CD4-positive, alpha-beta T cell (primary cell): ENCODE data around the gene KCNH2. TPM values are rescaled to one million over a fixed set of nuclear protein-coding genes. Genes with fewer than 3 reads are reported as not detected.
A peak's percentile ranks its signal among the peaks of the same experiment; 100 is the strongest.

Experiments used
- ATAC-seq: fragments of 200-7000 bp; cut with Tn5 transposase; one replicate; pipeline ENCODE4 v1.10.0; 2022; ENCODE audit warnings: mild to moderate bottlenecking; ENCODE audit not compliant: poor library complexity
- CTCF ChIA-PET: fragments of 350-600 bp; sonication (Branson Sonifier 250); formaldehyde crosslinking; loops from one replicate; lab custom pipeline; 2021; ENCODE audit warnings: antibody characterized with exemption, inconsistent platforms; lab: Charles Lee
- POLR2A ChIA-PET: fragments of 350-600 bp; sonication (Branson Sonifier 250); formaldehyde crosslinking; loops from one replicate; lab custom pipeline; 2021; ENCODE audit warnings: antibody characterized with exemption, inconsistent platforms; lab: Charles Lee
- DNase-seq, 14 experiments: peaks; one replicate each; pipeline ENCODE4 v3.0.0-alpha.2; 2013 to 2020; ENCODE audit warnings: mixed read lengths in 2 of 14
- H3K27ac ChIP-seq, 2 donors: one replicate each; pipeline versions ENCODE4 v1.5.1 to v1.7.0; 2013; ENCODE audit warnings: low read length in 2 of 2, low read depth in 1 of 2, mild to moderate bottlenecking in 1 of 2
- H3K27me3 ChIP-seq, 2 experiments: 1 replicate in 1 of 2; 2 replicates in 1 of 2; pipeline versions ENCODE4 v1.6.1 to v1.7.0; 2013; ENCODE audit warnings: low read length in 2 of 2, control low read depth in 1 of 2, mild to moderate bottlenecking in 1 of 2, moderate library complexity in 1 of 2; ENCODE audit not compliant: insufficient read depth in 2 of 2, control insufficient read depth in 1 of 2
- H3K36me3 ChIP-seq: one replicate; pipeline ENCODE4 v1.6.1; 2013; ENCODE audit warnings: low read length, control low read depth; ENCODE audit not compliant: insufficient read depth
- H3K4me1 ChIP-seq: one replicate; pipeline ENCODE4 v1.6.1; 2013; ENCODE audit warnings: low read length, control low read depth; ENCODE audit not compliant: insufficient read depth
- H3K4me3 ChIP-seq: one replicate; pipeline ENCODE4 v1.5.1; 2013; ENCODE audit warnings: mild to moderate bottlenecking, low read length, moderate library complexity
- H3K9me3 ChIP-seq, 2 experiments: 1 replicate in 1 of 2; 2 replicates in 1 of 2; pipeline versions ENCODE4 v1.6.1 to v1.7.0; 2013; ENCODE audit warnings: low read length in 2 of 2, mild to moderate bottlenecking in 2 of 2, control low read depth in 1 of 2, moderate library complexity in 1 of 2; ENCODE audit not compliant: control insufficient read depth in 1 of 2, insufficient read depth in 1 of 2
- H3K27ac Mint-ChIP-seq: one replicate; pipeline ENCODE4 v1.8.0; 2020; ENCODE audit warnings: mixed read lengths
- H3K27me3 Mint-ChIP-seq: one replicate; pipeline ENCODE4 v1.8.0; 2021; ENCODE audit warnings: mixed read lengths
- H3K36me3 Mint-ChIP-seq: one replicate; pipeline ENCODE4 v1.8.0; 2021; ENCODE audit warnings: low read depth, mixed read lengths
- H3K4me1 Mint-ChIP-seq: one replicate; pipeline ENCODE4 v1.8.0; 2021; ENCODE audit warnings: low read depth, mixed read lengths
- H3K4me3 Mint-ChIP-seq: one replicate; pipeline ENCODE4 v1.8.0; 2020; ENCODE audit warnings: mild to moderate bottlenecking, mixed read lengths
- H3K9me3 Mint-ChIP-seq: one replicate; pipeline ENCODE4 v1.8.0; 2020; ENCODE audit warnings: mixed read lengths
- intact Hi-C, 2 experiments: fragments of 100-400 bp; cut with DNase I in 1 of 2; cut with micrococcal nuclease in 1 of 2; formaldehyde crosslinking; loops; one replicate each; pipeline versions ENCODE4 v1.15.1 to v1.9.0; 2023 to 2025; cut with DNase I, micrococcal nuclease
- total RNA-seq, 174 experiments: library from RNA in 2 of 174; stranded (reverse) in 2 of 174; gene quantifications; one replicate each; pipeline ENCODE4 v1.2.3 and lab custom pipeline; 2021 to 2026
- TF ChIP-seq, protein P1 (sequence below): fragments of 200-600 bp; IDR thresholded peaks from one replicate; pipeline ENCODE4 v1.8.0; 2022; ENCODE audit warnings: antibody characterized with exemption, mild to moderate bottlenecking

KCNH2 gene
- total RNA-seq, 2 experiments from 2014 or later: 1.9 to 2.3 TPM

DNA sequence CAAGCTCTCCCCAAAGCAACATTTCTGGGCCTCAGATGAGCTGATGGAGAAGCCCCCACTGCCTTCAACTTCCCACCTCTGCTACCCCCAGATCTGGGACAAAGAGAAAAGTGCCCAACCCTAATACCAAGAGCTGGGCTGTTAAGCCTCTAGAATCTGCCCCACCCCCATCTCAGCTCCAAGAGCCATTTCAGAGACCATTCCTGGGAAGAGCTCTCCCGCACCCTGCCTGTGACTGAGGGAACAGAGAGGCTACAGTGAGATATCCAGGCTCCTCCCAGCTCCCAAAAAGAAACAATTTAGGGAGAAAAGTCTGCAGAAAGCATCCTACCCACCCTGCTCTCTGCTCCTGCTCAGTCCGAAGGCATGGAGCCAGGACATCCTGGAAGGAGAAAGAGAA is 2.5 kb upstream of the KCNH2 start:
- Histone ChIP-seq H3K27ac (no peak overlapping the region), H3K9me3 (peaks cover 0 to 9% of the 10 kb centered on the region in 2 experiments), H3K4me1 (peaks cover 39% of the 10 kb centered on the region), H3K4me3 (no peak overlapping the region), H3K36me3 (no peaks in the 10 kb centered on the region), H3K27me3 (peaks cover 31 to 37% of the 10 kb centered on the region in 2 experiments)
- TF ChIP-seq, protein P1, sequence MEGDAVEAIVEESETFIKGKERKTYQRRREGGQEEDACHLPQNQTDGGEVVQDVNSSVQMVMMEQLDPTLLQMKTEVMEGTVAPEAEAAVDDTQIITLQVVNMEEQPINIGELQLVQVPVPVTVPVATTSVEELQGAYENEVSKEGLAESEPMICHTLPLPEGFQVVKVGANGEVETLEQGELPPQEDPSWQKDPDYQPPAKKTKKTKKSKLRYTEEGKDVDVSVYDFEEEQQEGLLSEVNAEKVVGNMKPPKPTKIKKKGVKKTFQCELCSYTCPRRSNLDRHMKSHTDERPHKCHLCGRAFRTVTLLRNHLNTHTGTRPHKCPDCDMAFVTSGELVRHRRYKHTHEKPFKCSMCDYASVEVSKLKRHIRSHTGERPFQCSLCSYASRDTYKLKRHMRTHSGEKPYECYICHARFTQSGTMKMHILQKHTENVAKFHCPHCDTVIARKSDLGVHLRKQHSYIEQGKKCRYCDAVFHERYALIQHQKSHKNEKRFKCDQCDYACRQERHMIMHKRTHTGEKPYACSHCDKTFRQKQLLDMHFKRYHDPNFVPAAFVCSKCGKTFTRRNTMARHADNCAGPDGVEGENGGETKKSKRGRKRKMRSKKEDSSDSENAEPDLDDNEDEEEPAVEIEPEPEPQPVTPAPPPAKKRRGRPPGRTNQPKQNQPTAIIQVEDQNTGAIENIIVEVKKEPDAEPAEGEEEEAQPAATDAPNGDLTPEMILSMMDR: no peak
- intact Hi-C loops: loop anchor here in 1 of 2 experiments (10.0 kb wide), 1 partner anchor 1266 kb away; a partner anchor contains a TSS
- H3K36me3 Mint-ChIP-seq: no peaks in the 10 kb centered on the region
- H3K9me3 Mint-ChIP-seq: no peaks in the 10 kb centered on the region
- DNase-seq: no peak
- ATAC-seq: no peak
- ChIA-PET CTCF (interaction anchor here (0.6 to 1.6 kb wide), 3 partner anchors 18 to 79 kb away, joined by 4 to 6 read pairs (median 5); no protein-coding TSS in a partner anchor), POLR2A (interaction anchor here (2.8 kb wide), 1 partner anchor 34 kb away, joined by 12 read pairs; no protein-coding TSS in a partner anchor)
- H3K4me1 Mint-ChIP-seq: peaks cover 34% of the 10 kb centered on the region
- H3K27ac Mint-ChIP-seq: no peak overlapping the region
- peaks cover 58% of the 10 kb centered on the region for H3K27me3 Mint-ChIP-seq
- peak overlapping the region; percentile 18 for H3K4me3 Mint-ChIP-seq

GRCh38 chr7:150979713-150980390 is 1.7 kb upstream of the KCNH2 start:
- H3K9me3 Mint-ChIP-seq: no peaks in the 10 kb centered on the region
- intact Hi-C loops: loop anchor here (5.0 to 10.0 kb wide), 3 partner anchors 32 to 1265 kb away; partner anchors contain the start of genes AGAP3 (in 1 of the 2), FASTK (in 1 of the 2) and TMUB1 (in 1 of the 2)
- peak overlapping the region; percentile 45 for H3K4me3 Mint-ChIP-seq
- peaks cover 45% of the 10 kb centered on the region for H3K4me1 ChIP-seq
- POLR2A ChIA-PET: interaction anchor here (0.8 to 2.8 kb wide), 4 partner anchors 31 to 42 kb away, joined by 3 to 12 read pairs (median 6); no protein-coding TSS in a partner anchor
- H3K27me3 Mint-ChIP-seq: peaks cover 62% of the 10 kb centered on the region
- CTCF ChIA-PET: interaction anchor here (0.6 to 1.6 kb wide), 4 partner anchors 17 to 78 kb away, joined by 4 to 7 read pairs (median 6); no protein-coding TSS in a partner anchor
- peaks cover 36% of the 10 kb centered on the region for H3K4me1 Mint-ChIP-seq
- H3K4me3 ChIP-seq: no peak overlapping the region
- TF ChIP-seq, protein P1: no peak
- ATAC-seq (no peak), DNase-seq (no peak)
- H3K27ac ChIP-seq: no peak overlapping the region
- peaks cover 0 to 9% of the 10 kb centered on the region in 2 experiments for H3K9me3 ChIP-seq
- H3K27me3 ChIP-seq: peaks cover 35 to 41% of the 10 kb centered on the region in 2 experiments
- H3K36me3 Mint-ChIP-seq: no peaks in the 10 kb centered on the region
- H3K36me3 ChIP-seq: no peaks in the 10 kb centered on the region
- no peak overlapping the region for H3K27ac Mint-ChIP-seq

DNA sequence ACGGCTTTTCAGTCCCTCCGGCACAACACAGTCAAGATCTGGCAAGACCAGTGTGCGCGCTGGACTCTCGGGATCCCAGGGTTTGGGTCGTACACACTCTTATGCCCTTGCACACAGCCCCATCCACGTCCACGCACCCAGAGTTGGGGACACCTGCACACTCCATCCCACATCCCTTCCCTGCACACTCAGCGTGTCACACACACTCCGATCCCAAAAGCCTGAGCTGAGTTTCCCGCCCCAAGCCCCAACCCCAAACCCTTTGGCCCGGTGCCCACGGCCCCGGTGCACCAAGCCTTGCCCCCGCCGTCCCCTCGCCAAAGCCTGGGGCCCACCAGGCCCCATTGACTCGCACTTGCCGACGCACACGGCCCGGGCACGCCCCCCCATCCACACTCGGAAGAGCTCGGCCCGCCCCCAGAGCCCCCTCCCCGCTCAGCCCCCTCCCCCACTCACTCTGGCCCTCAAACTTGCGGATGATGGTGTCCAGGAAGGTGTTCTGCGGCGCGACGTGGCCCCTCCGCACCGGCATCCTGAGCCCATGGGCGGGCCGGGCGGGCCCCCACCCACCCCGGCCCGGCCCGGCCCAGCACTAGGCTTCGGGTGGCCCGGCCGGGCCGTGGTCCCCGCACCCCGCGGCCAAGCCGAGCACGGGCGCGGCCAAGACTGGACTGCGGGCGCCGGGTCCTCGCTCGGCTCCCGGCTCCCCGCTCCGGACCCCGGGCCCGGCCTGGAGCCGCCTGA is 567 bp downstream of the KCNH2 start:
- Histone ChIP-seq H3K27ac (no peak overlapping the region), H3K4me1 (peaks cover 64% of the 10 kb centered on the region), H3K27me3 (peaks cover 35 to 41% of the 10 kb centered on the region in 2 experiments), H3K9me3 (peaks cover 0 to 9% of the 10 kb centered on the region in 2 experiments), H3K4me3 (no peak overlapping the region), H3K36me3 (no peaks in the 10 kb centered on the region)
- intact Hi-C loops: loop anchor here (5.0 to 10.0 kb wide), 2 partner anchors 35 to 107 kb away; partner anchors contain the start of genes AGAP3 (in 1 of the 2), FASTK (in 1 of the 2) and TMUB1 (in 1 of the 2)
- ChIA-PET CTCF (interaction anchor here (0.7 to 1.2 kb wide), 2 partner anchors 8 to 15 kb away, joined by 3 read pairs; no protein-coding TSS in a partner anchor), POLR2A (no interaction called here)
- H3K4me3 Mint-ChIP-seq: peak overlapping the region; percentile 90
- H3K9me3 Mint-ChIP-seq: no peaks in the 10 kb centered on the region
- peaks cover 58% of the 10 kb centered on the region for H3K4me1 Mint-ChIP-seq
- no peaks in the 10 kb centered on the region for H3K36me3 Mint-ChIP-seq
- TF ChIP-seq, protein P1: no peak
- H3K27ac Mint-ChIP-seq: no peak overlapping the region
- ATAC-seq (no peak), DNase-seq (no peak)
- H3K27me3 Mint-ChIP-seq: peaks cover 47% of the 10 kb centered on the region
